GM18909 (cell line): ENCODE data around the gene CSF1R.
"Not testable (repeated sequence)": the region's sequence is repeated elsewhere in the genome, so short reads cannot be mapped to it uniquely, and the experiment has no call there.

Experiments used
- ATAC-seq: cut with Tn5 transposase; IDR thresholded peaks from one replicate; pipeline ENCODE4 v1.9.1; 2021; ENCODE audit warnings: mild to moderate bottlenecking; ENCODE audit not compliant: unreplicated experiment, poor library complexity

CSF1R gene

GRCh38 chr5:150105928-150106615 is 19.7 kb upstream of the CSF1R start:
- ATAC-seq, result no peak

GRCh38 chr5:150104550-150104870 is 18.2 kb upstream of the CSF1R start:
- no peak for ATAC-seq

- ATAC-seq, result no peak
Measured at GRCh38 chr5:150103678-150104549, 17.6 kb upstream of the CSF1R start.

DNA sequence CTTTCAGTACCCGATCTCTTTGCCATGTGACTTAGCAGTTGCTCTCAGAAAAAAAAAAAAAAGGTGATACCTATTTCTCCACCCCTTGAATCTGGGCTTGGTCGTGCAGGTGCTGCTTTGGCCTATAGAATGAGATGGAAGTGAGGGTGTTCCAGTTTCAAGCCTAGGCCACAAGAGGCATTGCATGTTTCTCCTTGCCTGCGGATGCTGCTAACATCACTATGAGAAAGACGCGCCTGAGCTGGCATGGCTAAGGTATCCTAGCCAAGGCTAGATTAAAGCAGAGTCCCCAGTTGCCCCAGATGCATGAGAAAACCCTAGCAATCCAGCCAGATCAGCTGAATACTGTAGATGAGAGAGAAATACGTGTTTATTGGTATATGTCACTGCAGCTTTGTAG is 14.7 kb upstream of the CSF1R start:
- no peak for ATAC-seq

DNA sequence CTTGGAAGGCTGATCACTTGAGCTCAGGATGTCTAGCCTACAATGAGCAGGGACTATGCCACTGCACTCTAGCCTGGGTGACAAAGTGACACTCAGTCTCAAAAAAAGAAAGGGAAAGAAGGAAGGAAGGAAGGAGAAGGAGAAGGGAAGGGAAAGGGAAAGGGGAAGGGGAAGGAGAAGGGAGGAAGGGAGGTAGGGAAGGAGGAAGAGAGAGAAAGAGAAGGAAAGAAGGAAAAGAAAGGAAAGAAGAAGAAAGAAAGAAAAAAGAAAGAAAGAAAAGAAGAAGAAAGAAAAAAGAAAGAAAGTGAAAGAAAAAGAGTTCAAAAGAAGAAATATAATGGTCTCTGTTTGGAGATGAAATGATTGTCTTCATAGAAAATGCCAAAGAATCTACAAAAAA is 10.8 kb upstream of the CSF1R start:
- no peak for ATAC-seq

DNA sequence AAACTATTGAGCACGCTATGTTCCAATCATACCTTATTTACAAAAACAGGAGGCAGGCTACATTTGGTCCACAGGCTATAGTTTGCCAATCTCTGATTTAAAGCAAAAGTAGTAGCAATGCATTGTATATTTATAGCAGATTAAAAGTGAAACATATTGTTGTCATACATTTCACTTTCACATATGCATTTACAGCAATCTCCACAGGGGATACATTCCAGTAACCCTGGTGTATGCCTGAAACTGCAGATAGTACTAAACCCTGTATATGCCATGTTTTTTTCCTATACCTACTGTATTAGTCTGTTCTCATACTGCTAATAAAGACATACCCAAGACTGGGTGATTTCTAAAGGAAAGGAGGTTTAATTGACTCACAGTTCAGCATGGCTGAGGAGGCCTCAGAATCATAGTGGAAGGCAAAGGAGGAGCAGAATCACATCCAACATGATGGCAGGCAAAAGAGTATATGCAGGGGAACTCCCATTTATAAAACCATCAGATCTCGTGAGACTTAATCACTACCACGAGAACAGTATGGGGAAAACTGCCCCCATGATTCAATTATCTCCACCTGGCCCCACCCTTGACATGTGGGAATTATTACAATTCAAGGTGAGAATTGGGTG is 5.9 kb upstream of the CSF1R start:
- no peak for ATAC-seq

GRCh38 chr5:150085191-150085912 is 1.0 kb downstream of the CSF1R start:
- ATAC-seq, result no peak

DNA sequence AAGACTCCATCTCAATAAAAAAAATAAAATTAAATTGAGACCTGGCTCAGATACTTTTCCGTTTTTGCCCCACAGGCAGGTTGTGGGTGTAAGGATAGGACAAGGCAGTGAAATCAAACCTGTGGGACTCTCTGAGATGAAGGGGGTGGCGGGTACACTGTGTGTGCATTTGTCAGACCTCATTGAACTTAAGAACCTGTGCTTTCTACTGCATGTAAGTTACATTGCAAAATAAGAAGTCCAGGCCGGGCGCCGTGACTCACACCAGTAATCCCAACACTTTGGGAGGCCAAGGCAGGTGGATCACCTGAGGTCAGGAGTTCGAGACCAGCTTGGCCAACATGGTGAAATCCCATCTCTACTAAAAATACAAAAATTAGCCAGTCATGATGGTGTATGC is 1.6 kb downstream of the CSF1R start:
- not testable (repeated sequence) for ATAC-seq

DNA sequence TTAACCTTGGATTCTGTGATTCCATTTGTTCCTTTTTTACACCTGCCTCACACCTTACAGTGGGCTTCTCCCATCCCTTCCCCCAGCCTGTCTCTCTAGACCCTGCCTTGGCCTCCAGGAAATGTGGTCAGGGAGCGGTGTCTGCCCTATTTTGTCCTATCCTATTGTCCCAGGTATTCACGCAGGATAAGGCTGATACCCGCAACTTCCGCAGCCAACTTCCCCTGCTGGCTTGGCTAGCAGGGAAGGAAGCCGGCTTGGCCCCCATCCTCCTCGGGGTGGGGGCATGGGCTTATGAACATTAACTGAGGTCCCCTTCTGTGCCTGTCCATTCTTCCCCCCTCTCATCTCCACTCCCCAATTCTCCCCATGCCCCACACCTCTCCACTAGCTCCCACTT is 3.5 kb downstream of the CSF1R start:
- no peak for ATAC-seq

- no peak for ATAC-seq
Measured at GRCh38 chr5:150082374-150082773, 4.0 kb downstream of the CSF1R start.

DNA sequence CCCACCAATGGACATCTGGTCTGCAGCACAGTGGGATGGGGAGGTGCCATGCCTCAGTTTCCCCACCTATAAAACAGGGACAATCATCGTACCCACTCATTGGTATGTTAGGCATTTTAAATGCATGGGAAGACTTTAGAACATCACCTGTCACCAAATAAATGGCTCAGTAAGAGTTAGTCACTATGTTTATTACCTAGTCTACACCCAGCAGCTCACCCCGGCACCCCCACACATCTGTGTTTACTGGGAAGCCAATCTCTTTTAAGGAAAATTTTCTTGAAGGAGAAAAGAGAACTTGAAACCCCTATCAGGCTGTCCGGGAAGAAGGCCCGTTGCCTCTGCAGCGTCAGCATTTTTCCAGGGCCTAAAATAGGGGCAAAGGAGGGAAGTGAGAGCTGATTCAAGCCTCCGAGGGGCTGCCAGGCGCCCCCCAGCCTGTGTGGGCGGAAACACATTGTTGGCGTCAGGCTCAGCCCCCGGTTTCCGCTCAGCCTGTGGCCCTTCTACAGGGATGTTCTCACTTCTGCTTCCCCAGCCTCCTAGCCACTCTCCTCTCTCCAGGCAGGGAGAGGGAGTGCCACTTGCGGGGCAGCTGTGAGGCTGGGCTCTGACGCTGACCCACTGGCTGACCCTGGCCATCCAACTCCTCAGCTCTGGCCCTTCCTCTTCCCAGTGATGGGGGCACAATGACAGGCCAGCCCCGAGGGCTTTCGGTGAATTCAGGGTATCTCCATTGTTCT is 4.6 kb downstream of the CSF1R start:
- peak; percentile 83 for ATAC-seq

DNA sequence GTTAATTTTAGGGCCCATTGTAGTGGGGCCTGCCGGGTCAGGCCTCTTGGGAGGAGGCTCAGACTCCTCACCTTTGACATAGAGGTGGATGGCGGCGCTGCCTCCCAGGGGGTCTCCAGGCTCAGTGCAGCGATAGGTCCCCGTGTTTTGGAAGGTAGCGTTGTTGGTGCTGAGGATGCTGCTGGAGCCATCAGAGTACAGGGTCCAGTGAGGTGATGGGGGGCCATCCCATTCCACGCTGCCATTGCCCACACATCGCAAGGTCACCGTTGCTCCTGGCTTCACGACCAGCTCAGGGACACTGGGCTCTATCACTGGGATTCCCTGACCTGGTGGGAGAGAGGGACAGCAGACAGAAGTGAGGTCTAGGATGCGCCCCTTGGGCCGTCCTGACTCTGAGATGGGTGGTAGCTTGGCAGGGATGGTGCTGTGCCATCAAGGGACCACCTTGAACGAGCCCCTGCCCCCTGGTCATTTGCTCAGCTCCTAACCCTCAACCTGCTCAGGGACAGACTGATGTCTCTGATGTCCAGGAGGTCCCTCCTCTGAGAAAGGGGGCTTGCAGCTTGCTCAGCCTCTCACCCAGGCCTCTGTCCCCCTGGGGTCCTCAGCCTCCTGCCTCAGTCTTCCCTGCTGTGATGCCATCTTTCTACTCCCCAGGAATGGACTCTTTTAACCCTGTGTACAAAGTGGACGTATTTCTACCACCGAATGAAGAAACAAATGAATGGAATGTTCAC is 5.5 kb downstream of the CSF1R start:
- no peak for ATAC-seq

GRCh38 chr5:150079909-150080461 is 6.4 kb downstream of the CSF1R start:
- no peak for ATAC-seq

DNA sequence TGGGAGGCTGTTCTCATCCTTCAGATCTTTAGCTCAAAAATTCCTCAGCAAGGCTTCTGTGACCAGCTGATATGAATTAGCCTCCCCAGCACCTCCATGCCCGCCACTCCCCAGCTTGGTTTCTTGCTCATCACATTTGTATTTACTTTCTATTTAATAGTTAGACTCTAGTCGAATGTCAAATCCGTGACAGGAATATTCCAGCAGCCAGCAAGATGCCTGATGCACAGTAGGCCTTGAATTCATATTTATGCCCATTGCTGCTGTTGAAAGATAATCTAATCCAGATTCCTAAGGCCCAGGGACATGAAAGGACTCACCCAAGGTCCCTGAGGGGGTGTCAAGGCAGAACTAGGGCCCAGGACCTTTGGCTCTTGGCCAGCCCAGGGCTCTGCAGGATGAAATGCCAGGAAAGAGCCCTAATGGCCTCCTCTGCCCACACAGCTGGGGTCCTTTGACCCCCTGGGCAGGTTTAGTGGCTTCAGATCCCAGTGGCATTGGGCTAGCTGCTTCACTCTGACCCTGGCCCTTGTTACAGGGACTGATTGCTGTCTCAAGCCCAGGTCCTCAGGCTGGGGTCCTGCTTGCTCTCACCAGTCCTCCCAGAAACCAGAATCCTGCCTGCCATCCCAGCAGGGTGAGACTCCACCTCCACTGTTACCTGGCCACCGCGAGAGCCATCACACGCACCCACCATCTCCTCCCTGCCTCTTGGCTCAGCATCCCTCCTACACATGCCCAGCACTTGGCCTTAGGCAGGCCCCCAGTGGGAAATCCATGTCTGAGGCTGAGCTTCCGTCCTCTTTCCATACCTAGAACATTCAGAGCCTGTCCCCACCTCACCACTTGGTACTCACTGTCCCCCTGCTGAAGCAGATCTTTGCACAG is 7.3 kb downstream of the CSF1R start:
- no peak for ATAC-seq

GRCh38 chr5:150077996-150078801 is 8.2 kb downstream of the CSF1R start:
- no peak for ATAC-seq

GRCh38 chr5:150077060-150077459 is 9.3 kb downstream of the CSF1R start:
- no peak for ATAC-seq

DNA sequence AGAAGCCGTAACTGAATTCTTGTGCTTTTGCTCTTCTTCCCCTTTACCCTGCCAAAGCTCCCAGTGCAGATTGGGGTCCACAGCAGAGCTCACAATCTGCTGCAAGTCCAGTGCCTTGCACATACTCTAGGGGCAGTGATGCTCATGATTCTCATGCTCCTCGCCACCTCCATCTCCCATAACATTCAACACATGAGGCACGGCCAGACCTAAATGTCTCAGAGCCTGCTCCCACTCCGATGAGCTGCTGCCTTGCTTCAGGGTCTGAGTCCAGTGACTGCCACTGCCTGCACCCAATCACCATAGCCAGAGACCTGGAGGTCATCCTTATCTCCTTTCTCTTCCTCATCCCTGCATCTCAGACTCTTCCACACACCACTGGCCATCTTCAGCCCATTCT is 10.5 kb downstream of the CSF1R start:
- ATAC-seq, result no peak
